ENCODE results near the gene FAM186B.

The FAM186B gene

DNA sequence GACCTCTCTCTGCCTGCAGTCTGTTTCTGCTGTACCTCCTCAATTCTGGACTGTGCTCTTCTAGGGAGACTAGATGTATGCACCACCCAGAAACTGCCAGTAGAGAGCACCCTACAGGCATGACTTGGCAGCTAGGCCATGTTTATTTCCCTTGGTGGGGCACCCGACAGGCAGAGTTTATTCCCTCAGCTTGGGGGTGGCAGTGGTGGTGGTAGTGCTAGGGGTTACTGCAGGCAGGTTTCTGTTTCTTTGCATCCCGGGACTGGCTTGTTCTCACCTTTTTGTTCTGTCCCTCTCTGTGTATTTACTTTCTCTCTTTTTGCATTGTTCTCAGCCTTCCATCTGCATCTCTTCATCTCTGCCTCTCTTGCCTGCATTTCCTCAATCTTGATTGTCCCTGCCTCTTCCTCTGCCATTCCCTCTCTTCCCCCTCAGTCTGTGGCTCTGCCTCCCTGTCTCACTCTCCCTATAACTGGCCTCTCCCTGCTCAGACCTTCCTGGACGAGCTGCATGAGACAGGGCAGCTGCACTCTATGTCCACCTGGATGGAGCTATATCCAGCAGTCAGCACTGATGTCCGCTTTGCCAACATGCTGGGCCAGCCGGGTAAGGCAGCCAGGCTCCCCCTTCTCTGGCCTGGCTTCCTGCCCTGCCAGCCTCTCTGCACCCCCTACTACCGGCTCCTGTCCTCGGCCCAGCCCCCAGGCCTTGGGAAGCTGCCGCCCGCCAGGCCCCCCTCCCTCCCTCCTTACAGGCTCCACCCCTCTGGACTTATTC lies 31.7 kb upstream of the FAM186B start:
- Mint-ChIP-seq H3K4me1 (peaks cover 23% of the 10 kb centered on the region), H3K27ac (peak overlapping the region; percentile 83), H3K27me3 (ENCODE audit: low read depth, poor library complexity) (no peaks in the 10 kb centered on the region), H3K36me3 (ENCODE audit: low read depth) (peaks cover 11% of the 10 kb centered on the region), H3K4me3 (no peak overlapping the region), H3K9me3 (no peaks in the 10 kb centered on the region)
- TF ChIP-seq, protein P1, sequence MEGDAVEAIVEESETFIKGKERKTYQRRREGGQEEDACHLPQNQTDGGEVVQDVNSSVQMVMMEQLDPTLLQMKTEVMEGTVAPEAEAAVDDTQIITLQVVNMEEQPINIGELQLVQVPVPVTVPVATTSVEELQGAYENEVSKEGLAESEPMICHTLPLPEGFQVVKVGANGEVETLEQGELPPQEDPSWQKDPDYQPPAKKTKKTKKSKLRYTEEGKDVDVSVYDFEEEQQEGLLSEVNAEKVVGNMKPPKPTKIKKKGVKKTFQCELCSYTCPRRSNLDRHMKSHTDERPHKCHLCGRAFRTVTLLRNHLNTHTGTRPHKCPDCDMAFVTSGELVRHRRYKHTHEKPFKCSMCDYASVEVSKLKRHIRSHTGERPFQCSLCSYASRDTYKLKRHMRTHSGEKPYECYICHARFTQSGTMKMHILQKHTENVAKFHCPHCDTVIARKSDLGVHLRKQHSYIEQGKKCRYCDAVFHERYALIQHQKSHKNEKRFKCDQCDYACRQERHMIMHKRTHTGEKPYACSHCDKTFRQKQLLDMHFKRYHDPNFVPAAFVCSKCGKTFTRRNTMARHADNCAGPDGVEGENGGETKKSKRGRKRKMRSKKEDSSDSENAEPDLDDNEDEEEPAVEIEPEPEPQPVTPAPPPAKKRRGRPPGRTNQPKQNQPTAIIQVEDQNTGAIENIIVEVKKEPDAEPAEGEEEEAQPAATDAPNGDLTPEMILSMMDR (IDR thresholded peaks at IDR 0.05) = peak; percentile 57
- DNase-seq = peak; percentile 46

DNA sequence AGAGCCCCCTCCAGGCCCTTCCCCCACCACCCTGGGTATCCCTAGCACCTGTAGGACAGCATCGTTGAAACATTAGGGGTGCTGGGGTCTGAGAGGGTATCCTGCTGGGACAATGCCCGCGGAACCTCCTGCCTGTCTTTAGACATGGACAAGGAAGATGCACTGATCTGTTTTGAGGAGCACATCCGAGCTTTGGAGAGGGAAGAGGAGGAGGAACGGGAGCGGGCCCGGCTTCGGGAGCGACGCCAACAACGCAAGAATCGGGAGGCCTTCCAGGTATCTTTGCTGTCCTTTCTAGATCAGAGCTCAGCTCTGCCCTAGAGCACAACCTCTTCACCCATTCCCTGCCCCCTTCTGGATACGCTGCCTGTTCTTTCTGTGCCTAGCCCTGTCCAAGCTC lies 31.1 kb upstream of the FAM186B start:
- peaks cover 23% of the 10 kb centered on the region for H3K4me1 Mint-ChIP-seq

DNA sequence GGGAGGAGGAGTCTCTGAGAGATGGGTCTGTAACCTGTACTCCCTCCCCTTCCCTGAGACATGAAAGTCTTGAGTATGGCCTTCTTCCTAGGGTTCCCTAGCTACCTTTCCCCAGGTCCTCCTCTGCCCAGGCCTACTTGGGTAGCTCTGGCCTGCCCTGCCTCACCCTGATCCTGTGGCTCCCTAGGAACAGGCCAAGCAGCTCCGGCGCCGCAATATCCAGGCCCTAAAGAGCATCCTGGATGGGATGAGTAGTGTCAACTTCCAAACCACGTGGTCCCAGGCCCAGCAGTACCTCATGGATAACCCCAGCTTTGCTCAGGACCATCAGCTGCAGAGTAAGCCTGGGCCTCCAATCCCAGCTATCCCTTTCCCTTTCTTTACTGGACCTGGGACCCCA lies 30.2 kb upstream of the FAM186B start:
- Mint-ChIP-seq H3K27me3 (ENCODE audit: low read depth, poor library complexity) (no peaks in the 10 kb centered on the region), H3K27ac (no peak overlapping the region), H3K9me3 (no peaks in the 10 kb centered on the region), H3K4me1 (peaks cover 23% of the 10 kb centered on the region), H3K4me3 (no peak overlapping the region), H3K36me3 (ENCODE audit: low read depth) (peaks cover 8% of the 10 kb centered on the region)
- no peak for DNase-seq
- TF ChIP-seq, protein P1 (IDR thresholded peaks at IDR 0.05) = no peak

More for the DNA sequence above, 31.1 kb upstream of the FAM186B start:
- Mint-ChIP-seq H3K4me3 (no peak overlapping the region), H3K9me3 (no peaks in the 10 kb centered on the region), H3K36me3 (ENCODE audit: low read depth) (peaks cover 11% of the 10 kb centered on the region), H3K27ac (peak overlapping the region; percentile 1), H3K27me3 (ENCODE audit: low read depth, poor library complexity) (no peaks in the 10 kb centered on the region)
- DNase-seq = no peak
- TF ChIP-seq, protein P1 (IDR thresholded peaks at IDR 0.05) = no peak

DNA sequence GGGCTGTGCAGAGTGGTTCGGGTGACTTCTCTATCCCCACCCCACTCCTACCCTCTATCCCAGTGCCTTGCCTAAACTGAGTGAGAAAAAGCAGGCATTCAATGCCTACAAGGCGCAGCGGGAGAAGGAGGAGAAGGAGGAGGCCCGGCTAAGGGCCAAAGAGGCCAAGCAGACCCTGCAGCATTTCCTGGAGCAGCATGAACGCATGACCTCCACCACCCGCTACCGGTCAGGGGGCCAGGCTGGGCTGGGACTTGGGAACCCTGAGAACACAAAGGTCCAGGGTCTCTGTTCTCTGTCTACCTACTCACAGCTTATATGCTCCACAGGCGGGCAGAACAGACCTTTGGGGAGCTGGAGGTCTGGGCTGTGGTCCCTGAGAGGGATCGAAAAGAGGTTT lies 29.6 kb upstream of the FAM186B start:
- no peak for DNase-seq
- peak overlapping the region; percentile 61 for H3K27ac Mint-ChIP-seq
- no peaks in the 10 kb centered on the region for H3K9me3 Mint-ChIP-seq
- peaks cover 7% of the 10 kb centered on the region for H3K36me3 Mint-ChIP-seq (ENCODE audit: low read depth)
- peaks cover 23% of the 10 kb centered on the region for H3K4me1 Mint-ChIP-seq
- no peak overlapping the region for H3K4me3 Mint-ChIP-seq
- TF ChIP-seq, protein P1 (IDR thresholded peaks at IDR 0.05) = no peak
- no peaks in the 10 kb centered on the region for H3K27me3 Mint-ChIP-seq (ENCODE audit: low read depth, poor library complexity)

DNA sequence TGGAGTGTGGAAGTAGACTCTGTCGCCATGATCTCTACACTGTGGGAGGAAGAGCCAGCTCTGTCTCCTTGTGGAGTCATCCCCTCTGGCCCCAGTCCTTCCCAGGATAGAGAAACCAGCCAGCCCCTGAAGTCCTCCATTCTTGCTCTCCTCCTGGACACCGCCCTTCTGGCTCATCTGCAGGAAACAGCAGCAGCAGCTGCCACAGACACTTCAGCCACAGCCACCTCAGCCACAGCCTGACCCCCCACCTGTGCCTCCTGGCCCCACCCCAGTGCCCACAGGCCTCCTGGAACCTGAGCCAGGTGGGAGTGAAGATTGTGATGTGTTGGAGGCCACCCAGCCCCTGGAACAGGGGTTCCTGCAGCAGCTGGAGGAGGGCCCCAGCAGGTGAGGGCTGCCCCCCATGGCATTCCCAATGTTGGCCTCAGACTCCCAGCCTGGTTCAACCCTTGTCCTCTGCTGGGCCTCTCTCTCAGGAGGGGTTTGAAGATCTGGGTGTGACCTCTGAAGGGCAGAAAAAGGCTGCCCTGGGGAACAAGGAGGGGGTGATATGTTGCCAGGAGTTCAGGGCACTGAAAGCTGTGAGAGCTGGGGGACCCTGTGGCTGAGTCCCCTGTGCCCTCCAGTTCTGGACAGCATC lies 28.4 kb upstream of the FAM186B start:
- Mint-ChIP-seq H3K27ac (peak overlapping the region; percentile 30), H3K36me3 (ENCODE audit: low read depth) (no peaks in the 10 kb centered on the region), H3K4me1 (peaks cover 18% of the 10 kb centered on the region)

More for the DNA sequence above, 28.4 kb upstream of the FAM186B start:
- Mint-ChIP-seq H3K27me3 (ENCODE audit: low read depth, poor library complexity) (peaks cover 4% of the 10 kb centered on the region), H3K4me3 (no peak overlapping the region), H3K9me3 (no peaks in the 10 kb centered on the region)
- TF ChIP-seq, protein P1 (IDR thresholded peaks at IDR 0.05) = no peak
- no peak for DNase-seq
